HepG2 (cell line): ENCODE results near the gene RAB42. TPM values are rescaled to one million over a fixed set of nuclear protein-coding genes. Genes with fewer than 3 reads are reported as not detected.
A peak's percentile ranks its signal among the peaks of the same experiment; 100 is the strongest.

ENCODE experiments used
- ATM ChIP-seq: fragments of 450-650 bp; IDR thresholded peaks from 2 replicates; pipeline ENCODE4 v1.7.1; 2017; ENCODE audit warnings: mild to moderate bottlenecking, borderline replicate concordance
- CTCF ChIP-seq: sonication (generic); formaldehyde crosslinking; IDR thresholded peaks from 2 replicates; pipeline ENCODE4 v1.5.0; 2020; ENCODE audit warnings: mild to moderate bottlenecking, missing genetic modification reagents, moderate library complexity
- EHMT2 ChIP-seq: fragments of 200-600 bp; sonication (generic); IDR thresholded peaks from 2 replicates; pipeline ENCODE4 v1.7.0; 2017; ENCODE audit warnings: antibody characterized with exemption, low read depth, low read length, borderline replicate concordance
- GLMP ChIP-seq: sonication (generic); formaldehyde crosslinking; IDR thresholded peaks from 2 replicates; pipeline ENCODE4 v1.9.0; 2021; ENCODE audit warnings: missing genetic modification reagents, mild to moderate bottlenecking, borderline replicate concordance
- NFIC ChIP-seq: IDR thresholded peaks from 2 replicates; pipeline ENCODE4 v1.6.1; 2012; ENCODE audit warnings: mild to moderate bottlenecking, low read length, inconsistent platforms
- NFKBIZ ChIP-seq: IDR thresholded peaks from 2 replicates; pipeline ENCODE4 v1.6.1; 2018; ENCODE audit warnings: missing genetic modification reagents, missing compliant biosample characterization
- NR0B2 ChIP-seq: sonication (generic); formaldehyde crosslinking; IDR thresholded peaks from 2 replicates; pipeline ENCODE4 v1.4.0; 2020; ENCODE audit warnings: mild to moderate bottlenecking, missing genetic modification reagents
- POLR2G ChIP-seq: fragments of 200-400 bp; formaldehyde crosslinking; IDR thresholded peaks from 2 replicates; pipeline ENCODE4 v1.6.1; 2018; ENCODE audit warnings: mild to moderate bottlenecking, low read depth, low read length, moderate library complexity
- RBFOX2 ChIP-seq: fragments of 200-400 bp; formaldehyde crosslinking; IDR thresholded peaks from 2 replicates; pipeline ENCODE4 v1.6.1; 2017; ENCODE audit warnings: low read depth, mild to moderate bottlenecking, low read length
- RXRA ChIP-seq: sonication (generic); formaldehyde crosslinking; IDR thresholded peaks from 2 replicates; pipeline ENCODE4 v1.5.1; 2020; ENCODE audit warnings: missing genetic modification reagents
- SAP130 ChIP-seq: IDR thresholded peaks from 2 replicates; pipeline ENCODE4 v1.6.1; 2016; ENCODE audit warnings: low read depth
- SCMH1 ChIP-seq: sonication (generic); formaldehyde crosslinking; IDR thresholded peaks from 2 replicates; pipeline ENCODE4 v1.9.0; 2021; ENCODE audit warnings: missing genetic modification reagents, mild to moderate bottlenecking, borderline replicate concordance
- ZBTB37 ChIP-seq: sonication (generic); formaldehyde crosslinking; IDR thresholded peaks from 2 replicates; pipeline ENCODE4 v1.4.0; 2020; ENCODE audit warnings: mild to moderate bottlenecking, missing genetic modification reagents
- ZBTB39 ChIP-seq: sonication (generic); formaldehyde crosslinking; IDR thresholded peaks from 2 replicates; pipeline ENCODE4 v1.5.0; 2020; ENCODE audit warnings: missing genetic modification reagents
- ZNF251 ChIP-seq: sonication (generic); formaldehyde crosslinking; IDR thresholded peaks from 2 replicates; pipeline ENCODE4 v1.9.0; 2021; ENCODE audit warnings: mild to moderate bottlenecking, missing genetic modification reagents
- ZNF784 ChIP-seq: sonication (generic); formaldehyde crosslinking; IDR thresholded peaks from 2 replicates; pipeline ENCODE4 v1.5.1; 2020; ENCODE audit warnings: missing genetic modification reagents, mild to moderate bottlenecking, borderline replicate concordance
- ZNF800 ChIP-seq: sonication (generic); formaldehyde crosslinking; IDR thresholded peaks from 2 replicates; pipeline ENCODE4 v1.4.0; 2020; ENCODE audit warnings: missing genetic modification reagents
- polyA plus RNA-seq, 8 experiments: library from polyadenylated mRNA; depleted of rRNA in 3 of 8; stranded (reverse) in 7 of 8; unstranded in 1 of 8; fragments of >200 nt; fragmentation: Illumina TruSeq in 4 of 8; extraction: Trizol in 4 of 8; gene quantifications; 2 replicates each; pipeline versions ENCODE4 v1.2.1 to v1.2.3, GENCODE V29; 2011 to 2016; ENCODE audit warnings: low read depth in 4 of 8, missing spikeins in 1 of 8, mixed read lengths in 1 of 8; ENCODE audit not compliant: insufficient read depth in 1 of 8
- total RNA-seq, 5 experiments: library from RNA; depleted of rRNA; stranded (reverse); fragments of >200 nt; fragmentation: Illumina TruSeq; extraction: Trizol; gene quantifications; 2 replicates each; pipeline ENCODE4 v1.2.3, GENCODE V29; 2016; ENCODE audit warnings: low read depth in 1 of 5

Gene RAB42
- total and polyA plus RNA-seq, 2 of the 13 experiments (the other 11 are each of a cell fraction or from before 2014, with no cell fraction given) = 10.4 to 166 TPM

GRCh38 chr1:28580722-28581530 is 11.1 kb upstream of the RAB42 start (continued):
- TF ChIP-seq ZBTB37 (CRISPR knock-in tag) (0 out of 2 replicates have a peak, but pooled peaks have one; percentile 1), ZNF251 (CRISPR knock-in tag) (peak; percentile 41; the same call in 1 of the 2 replicates), NFIC (peak; percentile 40; the same call in 1 of the 2 replicates), GLMP (CRISPR knock-in tag) (no peak), EHMT2 (no peak), ZNF800 (CRISPR knock-in tag) (no peak), ATM (no peak), NFKBIZ (CRISPR knock-in tag) (0 out of 2 replicates have a peak, but pooled peaks have one; percentile 14), SAP130 (CRISPR knock-in tag) (0 out of 2 replicates have a peak, but pooled peaks have one; percentile 15), SCMH1 (CRISPR knock-in tag) (no peak), RXRA (CRISPR knock-in tag) (no peak), ZBTB39 (CRISPR knock-in tag) (0 out of 2 replicates have a peak, but pooled peaks have one; percentile 4), RBFOX2 (peak; percentile 16; the same call in 1 of the 2 replicates), POLR2G (0 out of 2 replicates have a peak, but pooled peaks have one; percentile 51), ZNF784 (no peak), CTCF (peak; percentile 43; the same call in 1 of the 2 replicates), NR0B2 (CRISPR knock-in tag) (no peak)
